H1 (cell line): ENCODE measurements around the gene PINK1. TPM values are rescaled to one million over a fixed set of nuclear protein-coding genes. Genes with fewer than 3 reads are reported as not detected.

Experiments
- EP300 ChIP-seq, 2 experiments: IDR thresholded peaks; 1 replicate in 1 of 2; 2 replicates in 1 of 2; pipeline ENCODE4 v1.6.1; 2011 to 2012; ENCODE audit warnings: low read depth in 2 of 2, low read length in 2 of 2, mild to moderate bottlenecking in 2 of 2, borderline replicate concordance in 1 of 2, inconsistent platforms in 1 of 2, moderate library complexity in 1 of 2
- EZH2 ChIP-seq: fragments of 200-600 bp; sonication (generic); IDR thresholded peaks from 2 replicates; pipeline ENCODE4 v1.7.1; 2012; ENCODE audit warnings: low read depth, mild to moderate bottlenecking, moderate library complexity, low read length, inconsistent platforms; ENCODE audit not compliant: severe bottlenecking
- GABPA ChIP-seq: IDR thresholded peaks from 2 replicates; pipeline ENCODE4 v1.6.1; 2011; ENCODE audit warnings: mild to moderate bottlenecking, low read length, moderate library complexity, borderline replicate concordance; ENCODE audit not compliant: insufficient read depth
- NANOG ChIP-seq: IDR thresholded peaks from 2 replicates; pipeline ENCODE4 v1.6.1; 2011; ENCODE audit warnings: low read length, low read depth, mild to moderate bottlenecking, inconsistent platforms; ENCODE audit not compliant: insufficient read depth, poor library complexity, severe bottlenecking
- SP4 ChIP-seq: IDR thresholded peaks from 2 replicates; pipeline ENCODE4 v1.6.1; 2012; ENCODE audit warnings: low read length, inconsistent platforms
- polyA plus RNA-seq, 7 experiments: library from polyadenylated mRNA; depleted of rRNA in 3 of 7; stranded (reverse) in 5 of 7; unstranded in 2 of 7; fragments of >200 nt in 5 of 7; fragments of 200-250 nt in 2 of 7; gene quantifications; 1 replicate in 5 of 7; 2 replicates in 1 of 7; 4 replicates in 1 of 7; pipeline versions ENCODE4 v1.2.1 to v1.2.3, GENCODE V29; 2011 to 2013; ENCODE audit warnings: missing spikeins in 2 of 7, mixed read lengths in 2 of 7
- total RNA-seq: library from RNA; stranded (reverse); fragmentation: NEBNext Ultra II Directional; extraction: Animal tissue kit (Norgen Biotek cat#: 25700); gene quantifications from 2 replicates; pipeline ENCODE4 v1.2.1, GENCODE V29; 2021
- TF ChIP-seq, protein P1 (sequence below), 3 experiments: IDR thresholded peaks; 1 replicate in 2 of 3; 2 replicates in 1 of 3; pipeline versions ENCODE4 v1.5.1 to v1.6.1; 2011; ENCODE audit warnings: low read length in 3 of 3, mild to moderate bottlenecking in 3 of 3, inconsistent platforms in 2 of 3, low read depth in 1 of 3, moderate library complexity in 1 of 3; ENCODE audit not compliant: insufficient read depth in 1 of 3; ENCODE audit errors: control extremely low read depth in 1 of 3

The PINK1 gene
- total and polyA plus RNA-seq, 2 of the 8 experiments (the other 6 are each of a cell fraction or from before 2014, with no cell fraction given): 16.1 to 19.3 TPM

DNA sequence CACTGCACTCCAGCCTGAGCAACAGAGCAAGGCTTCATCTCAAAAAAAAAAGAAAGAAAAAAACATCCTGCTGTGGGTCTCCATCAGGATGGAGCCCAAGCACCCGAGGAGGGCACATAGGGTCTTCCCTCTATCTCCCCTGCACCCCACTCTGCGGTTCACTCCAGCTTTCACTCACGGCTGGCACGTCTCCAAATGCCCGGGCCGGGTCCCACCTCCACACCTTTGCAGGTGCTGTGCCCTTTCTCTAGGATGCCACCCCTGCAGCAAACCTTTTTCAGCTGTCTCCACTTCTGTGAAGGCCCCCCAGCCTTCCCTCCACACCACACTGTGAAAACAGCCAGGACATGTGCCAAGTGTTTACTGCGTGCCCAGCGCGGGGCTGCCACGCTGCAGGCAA, 50.4 kb downstream of the PINK1 start (continued):
- TF ChIP-seq EP300 (IDR thresholded peaks at IDR 0.05; ENCODE audit: borderline replicate concordance in 1 of 2, low read depth in 2 of 2, low read length in 2 of 2) (no peak), EZH2 (no peak), NANOG (no peak), GABPA (no peak), SP4 (no peak)
- TF ChIP-seq, protein P1, sequence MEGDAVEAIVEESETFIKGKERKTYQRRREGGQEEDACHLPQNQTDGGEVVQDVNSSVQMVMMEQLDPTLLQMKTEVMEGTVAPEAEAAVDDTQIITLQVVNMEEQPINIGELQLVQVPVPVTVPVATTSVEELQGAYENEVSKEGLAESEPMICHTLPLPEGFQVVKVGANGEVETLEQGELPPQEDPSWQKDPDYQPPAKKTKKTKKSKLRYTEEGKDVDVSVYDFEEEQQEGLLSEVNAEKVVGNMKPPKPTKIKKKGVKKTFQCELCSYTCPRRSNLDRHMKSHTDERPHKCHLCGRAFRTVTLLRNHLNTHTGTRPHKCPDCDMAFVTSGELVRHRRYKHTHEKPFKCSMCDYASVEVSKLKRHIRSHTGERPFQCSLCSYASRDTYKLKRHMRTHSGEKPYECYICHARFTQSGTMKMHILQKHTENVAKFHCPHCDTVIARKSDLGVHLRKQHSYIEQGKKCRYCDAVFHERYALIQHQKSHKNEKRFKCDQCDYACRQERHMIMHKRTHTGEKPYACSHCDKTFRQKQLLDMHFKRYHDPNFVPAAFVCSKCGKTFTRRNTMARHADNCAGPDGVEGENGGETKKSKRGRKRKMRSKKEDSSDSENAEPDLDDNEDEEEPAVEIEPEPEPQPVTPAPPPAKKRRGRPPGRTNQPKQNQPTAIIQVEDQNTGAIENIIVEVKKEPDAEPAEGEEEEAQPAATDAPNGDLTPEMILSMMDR (IDR thresholded peaks at IDR 0.05; ENCODE audit: control extremely low read depth in 1 of 3, insufficient read depth in 1 of 3, low read depth in 1 of 3, low read length in 3 of 3): no peak
